LNCaP clone FGC (cell line): ENCODE results near the gene MTHFR.

ENCODE experiments used
- DNase-seq: peaks from one replicate; pipeline ENCODE4 v3.0.0-alpha.2; 2011; ENCODE audit warnings: low read depth
- H3K4me3 ChIP-seq: 2 replicates; pipeline ENCODE4 v1.5.1; 2011; ENCODE audit warnings: mild to moderate bottlenecking, low read depth, low read length, control low read depth
- CTCF ChIP-seq: IDR thresholded peaks from 2 replicates; pipeline ENCODE4 v1.5.1; 2012; ENCODE audit warnings: mild to moderate bottlenecking; ENCODE audit not compliant: control insufficient read depth, insufficient read depth; ENCODE audit errors: extremely low read depth

The MTHFR gene

DNA sequence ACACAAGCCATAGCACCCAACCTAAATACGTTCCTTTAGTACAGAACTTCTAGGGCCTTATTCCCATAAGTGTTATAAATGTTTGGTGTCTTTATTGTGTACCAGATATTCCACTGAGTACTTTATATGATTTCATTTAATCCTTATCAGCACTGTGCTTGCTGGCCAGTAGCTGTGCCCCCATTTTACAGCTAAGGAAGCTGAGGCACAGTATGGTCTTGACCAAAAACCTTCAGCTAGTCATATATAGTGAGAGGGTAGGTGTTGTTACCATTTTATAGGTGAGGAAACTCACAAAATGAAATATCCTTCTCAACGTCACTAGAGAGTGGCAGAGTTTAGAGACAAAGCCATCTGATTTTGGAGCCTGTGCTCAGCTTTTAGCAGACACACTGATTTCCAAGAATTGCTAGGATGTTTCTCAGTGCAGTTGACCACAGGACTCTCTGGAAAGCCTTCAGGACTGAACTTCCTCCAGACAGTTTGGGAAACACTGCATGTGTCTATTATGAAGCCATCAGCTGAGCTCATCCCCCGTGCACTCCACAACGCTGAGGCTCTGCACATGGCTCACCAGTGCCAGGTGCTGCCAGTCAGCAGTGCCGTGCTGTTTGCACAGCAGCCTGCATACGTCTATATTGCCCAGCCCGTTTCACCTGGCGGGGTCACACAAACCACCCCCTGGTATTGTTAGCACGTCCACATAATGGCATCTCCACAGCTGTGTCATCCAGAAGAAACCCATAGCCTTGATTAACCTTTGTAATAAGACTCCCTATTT, 26.4 kb upstream of the MTHFR start:
- TF ChIP-seq CTCF, result no peak
- DNase-seq, result no peak
- H3K4me3 ChIP-seq, result no peak overlapping the region

- DNase-seq, result no peak
- TF ChIP-seq CTCF, result no peak
- H3K4me3 ChIP-seq, result no peak overlapping the region
Measured at GRCh38 chr1:11828511-11828910, 22.7 kb upstream of the MTHFR start.

DNA sequence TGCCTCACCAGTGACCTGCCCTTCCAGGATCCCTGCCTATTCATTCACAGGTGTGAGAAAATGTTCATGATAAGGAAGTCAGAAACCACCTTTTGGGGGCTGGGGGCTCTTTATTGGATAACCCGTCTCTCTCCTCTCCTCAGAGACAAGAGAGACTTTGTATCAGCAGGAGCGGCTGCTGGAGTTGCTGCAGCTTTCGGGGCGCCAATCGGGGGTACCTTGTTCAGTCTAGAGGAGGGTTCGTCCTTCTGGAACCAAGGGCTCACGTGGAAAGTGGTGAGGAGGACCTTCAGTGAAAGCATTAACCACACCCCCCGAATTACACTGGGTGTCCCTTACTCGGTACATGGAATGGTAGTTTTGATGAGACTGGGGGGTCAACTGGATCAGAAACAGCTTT, 21.2 kb upstream of the MTHFR start:
- no peak overlapping the region for H3K4me3 ChIP-seq
- no peak for DNase-seq
- no peak for TF ChIP-seq CTCF

DNA sequence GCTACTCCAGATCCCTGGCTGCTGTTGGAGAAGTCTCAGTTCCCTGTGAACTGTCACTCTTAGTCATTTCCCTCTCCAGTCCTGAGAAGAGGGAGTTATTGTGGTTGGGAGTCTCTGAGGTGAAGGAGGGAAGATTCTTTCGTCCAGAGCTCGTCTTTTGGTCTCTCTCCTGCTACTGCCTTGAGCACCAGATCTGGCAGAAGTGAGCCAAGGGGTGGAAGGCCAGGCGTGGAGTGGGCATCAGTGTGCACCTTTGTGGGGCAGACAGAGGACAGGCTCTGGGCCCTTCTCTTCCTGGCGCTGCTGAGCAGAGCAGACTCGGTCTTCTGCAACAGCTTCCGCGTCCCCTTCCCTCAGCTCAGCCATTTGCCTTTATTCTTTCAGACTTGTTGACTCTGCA, 19.4 kb upstream of the MTHFR start:
- no peak for TF ChIP-seq CTCF
- no peak overlapping the region for H3K4me3 ChIP-seq
- DNase-seq, result no peak

DNA sequence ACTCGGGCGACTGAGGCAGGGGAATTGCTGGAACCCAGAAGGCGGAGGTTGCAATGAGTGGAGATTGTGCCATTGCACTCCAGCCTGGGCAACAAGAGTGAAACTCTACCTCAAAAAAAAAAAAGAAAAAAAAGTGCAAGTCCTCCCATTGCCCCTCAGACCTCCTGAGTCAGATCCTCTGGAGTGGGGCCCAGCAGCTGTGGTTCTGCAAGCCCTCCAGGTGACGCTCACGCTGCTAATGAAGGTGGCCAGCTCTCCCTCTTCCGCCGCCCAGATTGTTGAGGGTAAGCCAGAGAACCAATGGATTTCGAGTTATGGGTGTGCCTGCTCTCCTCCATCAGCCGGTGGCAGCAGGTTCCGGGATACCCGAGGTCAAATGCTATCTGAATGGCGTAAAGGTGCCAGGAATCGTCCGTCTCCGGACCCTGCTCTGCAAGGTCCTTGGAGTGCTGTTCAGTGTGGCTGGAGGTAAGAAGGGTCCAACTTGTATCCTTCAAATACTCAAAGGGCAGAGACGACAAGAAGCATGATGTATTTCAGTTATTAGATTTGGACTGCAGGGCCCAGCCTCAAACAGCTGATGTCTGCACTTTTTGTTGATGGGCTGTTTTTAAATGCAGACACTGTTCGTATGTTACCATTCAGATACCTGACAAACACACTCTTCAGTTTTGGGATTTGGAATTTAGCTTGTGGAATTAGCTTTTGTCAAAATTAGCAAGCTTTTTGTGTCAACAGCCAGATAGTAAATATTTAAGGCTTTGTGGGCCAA, 17.8 kb upstream of the MTHFR start:
- no peak for TF ChIP-seq CTCF
- no peak for DNase-seq

GRCh38 chr1:11822091-11822490, 16.3 kb upstream of the MTHFR start:
- H3K4me3 ChIP-seq, result no peak overlapping the region
- no peak for DNase-seq
- TF ChIP-seq CTCF, result no peak

More for the DNA sequence above, 17.8 kb upstream of the MTHFR start:
- no peak overlapping the region for H3K4me3 ChIP-seq
